Testis (tissue), 2 donors: ENCODE results near the gene KIF25.

Experiments
- POLR2A ChIP-seq: fragments of 450-650 bp; IDR thresholded peaks from one replicate; pipeline ENCODE4 v1.6.1; 2017; ENCODE audit warnings: antibody characterized with exemption, mild to moderate bottlenecking, moderate library complexity
- TF ChIP-seq, protein P1 (sequence below), 3 experiments: fragments of 450-650 bp in 2 of 3; fragments of 200-600 bp in 1 of 3; sonication (generic) in 1 of 3; IDR thresholded peaks; one replicate each; pipeline ENCODE4 v1.5.1; 2016 to 2019; ENCODE audit warnings: antibody characterized with exemption in 3 of 3, mild to moderate bottlenecking in 2 of 3, moderate library complexity in 1 of 3

DNA sequence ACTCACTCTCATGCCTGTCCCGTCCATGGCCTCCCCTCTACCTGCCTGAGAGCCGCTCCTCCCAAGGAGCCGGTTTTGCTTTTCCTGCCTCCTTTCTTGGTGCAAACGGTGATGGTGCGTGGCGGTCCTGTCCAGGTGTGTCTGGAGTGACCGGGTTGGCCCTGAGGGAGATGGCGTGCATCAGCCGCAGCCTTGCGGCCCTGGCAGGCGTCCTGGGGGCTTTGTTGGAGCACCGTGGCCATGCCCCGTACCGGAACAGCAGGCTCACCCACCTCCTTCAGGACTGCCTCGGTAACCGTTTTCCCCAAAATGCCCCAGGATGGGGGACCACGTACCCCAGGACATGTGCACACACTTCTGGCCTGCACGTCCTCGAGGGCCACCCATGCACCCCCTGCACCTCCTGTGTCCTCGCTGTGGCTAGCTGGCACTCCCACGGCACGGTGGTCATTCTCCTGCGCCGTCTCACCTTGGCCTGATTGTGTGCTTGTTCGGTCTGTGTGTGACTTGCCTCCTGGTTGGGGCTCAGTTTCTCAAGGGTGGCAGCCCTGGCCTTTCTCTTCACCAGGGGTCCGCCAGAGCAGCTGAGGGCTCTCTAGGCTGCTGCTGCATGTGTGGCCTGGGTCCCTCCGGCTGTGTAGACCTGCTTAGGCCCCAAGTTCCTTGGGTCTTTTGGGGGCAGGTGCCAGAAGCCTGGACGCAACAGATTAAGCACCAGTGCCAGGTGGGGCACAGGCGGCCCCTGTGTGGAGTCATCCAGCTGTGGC is 45.1 kb downstream of the KIF25 start:
- TF ChIP-seq, protein P1, sequence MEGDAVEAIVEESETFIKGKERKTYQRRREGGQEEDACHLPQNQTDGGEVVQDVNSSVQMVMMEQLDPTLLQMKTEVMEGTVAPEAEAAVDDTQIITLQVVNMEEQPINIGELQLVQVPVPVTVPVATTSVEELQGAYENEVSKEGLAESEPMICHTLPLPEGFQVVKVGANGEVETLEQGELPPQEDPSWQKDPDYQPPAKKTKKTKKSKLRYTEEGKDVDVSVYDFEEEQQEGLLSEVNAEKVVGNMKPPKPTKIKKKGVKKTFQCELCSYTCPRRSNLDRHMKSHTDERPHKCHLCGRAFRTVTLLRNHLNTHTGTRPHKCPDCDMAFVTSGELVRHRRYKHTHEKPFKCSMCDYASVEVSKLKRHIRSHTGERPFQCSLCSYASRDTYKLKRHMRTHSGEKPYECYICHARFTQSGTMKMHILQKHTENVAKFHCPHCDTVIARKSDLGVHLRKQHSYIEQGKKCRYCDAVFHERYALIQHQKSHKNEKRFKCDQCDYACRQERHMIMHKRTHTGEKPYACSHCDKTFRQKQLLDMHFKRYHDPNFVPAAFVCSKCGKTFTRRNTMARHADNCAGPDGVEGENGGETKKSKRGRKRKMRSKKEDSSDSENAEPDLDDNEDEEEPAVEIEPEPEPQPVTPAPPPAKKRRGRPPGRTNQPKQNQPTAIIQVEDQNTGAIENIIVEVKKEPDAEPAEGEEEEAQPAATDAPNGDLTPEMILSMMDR (IDR thresholded peaks at IDR 0.05), result no peak
- TF ChIP-seq POLR2A, result no peak
